HEK293 (cell line): ENCODE data around the gene PIK3R6.

ENCODE experiments used
- CTCF ChIA-PET: fragments of 350-600 bp; formaldehyde crosslinking; extraction: SDS; loops from one replicate; lab custom pipeline; 2021; ENCODE audit warnings: antibody characterized with exemption; lab: Yijun Ruan, JAX
- POLR2A ChIA-PET: fragments of 300-600 bp; formaldehyde crosslinking; extraction: SDS; loops from one replicate; lab custom pipeline; 2020; ENCODE audit warnings: antibody characterized with exemption, inconsistent platforms; lab: Yijun Ruan, JAX
- H3K27ac ChIP-seq: fragments of 200-500 bp; sonication (Bioruptor generic); 2 replicates; pipeline ENCODE4 v1.5.1; 2014; ENCODE audit warnings: low read depth, low read length, control low read depth, inconsistent platforms; ENCODE audit errors: extremely low read depth
- H3K36me3 ChIP-seq, 2 experiments: fragments of 200-500 bp in 1 of 2; sonication (Bioruptor generic) in 1 of 2; 1 replicate in 1 of 2; 2 replicates in 1 of 2; pipeline ENCODE4 v1.5.1; 2014 to 2017; ENCODE audit warnings: inconsistent platforms in 2 of 2, low read length in 2 of 2; ENCODE audit not compliant: control insufficient read depth in 2 of 2, insufficient read depth in 1 of 2
- H3K4me1 ChIP-seq: fragments of 200-500 bp; sonication (Bioruptor generic); 2 replicates; pipeline ENCODE4 v1.5.1; 2014; ENCODE audit warnings: mild to moderate bottlenecking, low read length, inconsistent platforms; ENCODE audit not compliant: control insufficient read depth, insufficient read depth
- H3K4me3 ChIP-seq: 2 replicates; pipeline ENCODE4 v1.5.1; 2011; ENCODE audit warnings: low read depth, mild to moderate bottlenecking, control low read depth, low read length, moderate library complexity
- H3K9me3 ChIP-seq: fragments of 200-500 bp; sonication (Bioruptor generic); 2 replicates; pipeline ENCODE4 v1.5.1; 2014; ENCODE audit warnings: low read depth, low read length, inconsistent platforms; ENCODE audit not compliant: control insufficient read depth, insufficient read depth
- BCL11B ChIP-seq: fragments of 450-650 bp; formaldehyde crosslinking; IDR thresholded peaks from 2 replicates; pipeline ENCODE4 v1.5.1; 2016; ENCODE audit warnings: low read depth, missing biosample characterization, missing genetic modification characterization
- EGR2 ChIP-seq: fragments of 450-650 bp; formaldehyde crosslinking; IDR thresholded peaks from 2 replicates; pipeline ENCODE4 v1.5.1; 2016; ENCODE audit warnings: low read depth, missing biosample characterization, missing genetic modification characterization
- ELK4 ChIP-seq: IDR thresholded peaks from 2 replicates; pipeline ENCODE4 v1.6.1; 2011; ENCODE audit warnings: mild to moderate bottlenecking, low read depth, low read length, borderline replicate concordance
- KLF9 ChIP-seq: fragments of 450-650 bp; formaldehyde crosslinking; IDR thresholded peaks from 2 replicates; pipeline ENCODE4 v1.5.1; 2016; ENCODE audit warnings: missing biosample characterization, missing genetic modification characterization, low read depth
- PBX3 ChIP-seq: sonication (generic); formaldehyde crosslinking; IDR thresholded peaks from 2 replicates; pipeline ENCODE4 v1.8.1; 2022; ENCODE audit warnings: mild to moderate bottlenecking, moderate library complexity, missing genetic modification reagents
- REPIN1 ChIP-seq: fragments of 450-650 bp; formaldehyde crosslinking; IDR thresholded peaks from 2 replicates; pipeline ENCODE4 v1.5.1; 2017; ENCODE audit warnings: missing biosample characterization, missing genetic modification characterization, low read depth
- SP3 ChIP-seq: fragments of 450-650 bp; formaldehyde crosslinking; IDR thresholded peaks from 2 replicates; pipeline ENCODE4 v1.5.1; 2016; ENCODE audit warnings: missing biosample characterization, missing genetic modification characterization
- TCF7L2 ChIP-seq: IDR thresholded peaks from 2 replicates; pipeline ENCODE4 v1.6.1; 2011; ENCODE audit warnings: low read depth, mild to moderate bottlenecking, inconsistent platforms, low read length, moderate library complexity, borderline replicate concordance
- ZBTB1 ChIP-seq: fragments of 450-650 bp; formaldehyde crosslinking; IDR thresholded peaks from 2 replicates; pipeline ENCODE4 v1.5.1; 2016; ENCODE audit warnings: missing biosample characterization, missing genetic modification characterization
- ZBTB48 ChIP-seq: fragments of 450-650 bp; formaldehyde crosslinking; IDR thresholded peaks from 2 replicates; pipeline ENCODE4 v1.5.1; 2016; ENCODE audit warnings: missing biosample characterization, missing genetic modification characterization
- ZNF133 ChIP-seq: fragments of 450-650 bp; formaldehyde crosslinking; IDR thresholded peaks from 2 replicates; pipeline ENCODE4 v1.5.1; 2016; ENCODE audit warnings: missing biosample characterization, missing genetic modification characterization
- ZNF2 ChIP-seq: fragments of 450-650 bp; formaldehyde crosslinking; IDR thresholded peaks from 2 replicates; pipeline ENCODE4 v1.5.1; 2016; ENCODE audit warnings: missing biosample characterization, missing genetic modification characterization
- ZNF202 ChIP-seq: fragments of 450-650 bp; formaldehyde crosslinking; IDR thresholded peaks from 2 replicates; pipeline ENCODE4 v1.5.1; 2016; ENCODE audit warnings: missing biosample characterization, missing genetic modification characterization, borderline replicate concordance
- ZNF302 ChIP-seq: fragments of 450-650 bp; formaldehyde crosslinking; IDR thresholded peaks from 2 replicates; pipeline ENCODE4 v1.5.1; 2016; ENCODE audit warnings: missing biosample characterization, missing genetic modification characterization, low read depth
- ZNF362 ChIP-seq: fragments of 450-650 bp; formaldehyde crosslinking; IDR thresholded peaks from 2 replicates; pipeline ENCODE4 v1.5.1; 2016; ENCODE audit warnings: missing biosample characterization, missing genetic modification characterization
- ZNF514 ChIP-seq: fragments of 450-650 bp; formaldehyde crosslinking; IDR thresholded peaks from 2 replicates; pipeline ENCODE4 v1.5.1; 2016; ENCODE audit warnings: missing biosample characterization, missing genetic modification characterization
- ZNF560 ChIP-seq: fragments of 450-650 bp; formaldehyde crosslinking; IDR thresholded peaks from 2 replicates; pipeline ENCODE4 v1.5.1; 2017; ENCODE audit warnings: missing biosample characterization, missing genetic modification characterization, borderline replicate concordance
- ZNF623 ChIP-seq: fragments of 450-650 bp; formaldehyde crosslinking; IDR thresholded peaks from 2 replicates; pipeline ENCODE4 v1.5.1; 2016; ENCODE audit warnings: missing biosample characterization, missing genetic modification characterization
- ZNF624 ChIP-seq: fragments of 450-650 bp; formaldehyde crosslinking; IDR thresholded peaks from 2 replicates; pipeline ENCODE4 v1.5.1; 2017; ENCODE audit warnings: missing biosample characterization, missing genetic modification characterization
- ZNF837 ChIP-seq: fragments of 450-650 bp; formaldehyde crosslinking; IDR thresholded peaks from 2 replicates; pipeline ENCODE4 v1.5.1; 2016; ENCODE audit warnings: missing biosample characterization, missing genetic modification characterization
- ZSCAN16 ChIP-seq: fragments of 450-650 bp; formaldehyde crosslinking; IDR thresholded peaks from 2 replicates; pipeline ENCODE4 v1.5.1; 2016; ENCODE audit warnings: missing biosample characterization, missing genetic modification characterization
- TF ChIP-seq, protein P1 (sequence below): fragments of 450-650 bp; formaldehyde crosslinking; IDR thresholded peaks from 2 replicates; pipeline ENCODE4 v1.5.1; 2016; ENCODE audit warnings: missing biosample characterization, missing genetic modification characterization
- TF ChIP-seq, protein P2 (sequence below): fragments of 450-650 bp; formaldehyde crosslinking; conservative IDR thresholded peaks from 2 replicates; pipeline ENCODE4 v1.5.1; 2016; ENCODE audit warnings: low read depth, missing biosample characterization, missing genetic modification characterization
- TF ChIP-seq, protein P3 (sequence below): fragments of 450-650 bp; formaldehyde crosslinking; IDR thresholded peaks from 2 replicates; pipeline ENCODE4 v1.5.1; 2016; ENCODE audit warnings: missing biosample characterization, missing genetic modification characterization

The PIK3R6 gene

DNA sequence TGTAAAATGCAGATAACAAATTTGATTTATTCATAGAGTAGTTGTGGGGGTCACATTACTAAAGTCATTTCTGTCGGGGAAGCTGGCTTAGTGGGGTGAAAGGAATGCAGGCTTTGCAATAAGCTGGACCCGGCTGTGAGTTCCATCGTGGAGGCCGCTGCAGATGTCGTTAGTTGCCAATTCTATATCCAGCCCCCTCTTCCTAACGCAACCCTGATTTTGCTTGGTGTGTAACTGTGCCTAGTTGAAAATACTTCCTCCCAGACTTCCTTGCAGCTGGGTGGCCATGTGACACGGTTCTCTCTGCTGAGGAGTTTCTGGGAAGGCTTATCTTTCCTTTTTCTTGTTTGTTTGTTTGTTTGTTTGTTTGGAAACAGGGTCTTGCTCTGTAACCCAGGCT lies 72.8 kb downstream of the PIK3R6 start:
- no peak overlapping the region for H3K4me3 ChIP-seq
- TF ChIP-seq ZBTB1 (tag by site-specific recombination) (no peak), REPIN1 (tag by site-specific recombination) (no peak), ZNF623 (no peak), PBX3 (CRISPR knock-in tag) (no peak)
- TF ChIP-seq, all 188 proteins: peak for 0
- POLR2A ChIA-PET = interaction anchor here (0.6 kb wide), 1 partner anchor 77 kb away, joined by 4 read pairs; no protein-coding TSS in a partner anchor
- Histone ChIP-seq H3K36me3 (no peaks in the 10 kb centered on the region), H3K27ac (no peak overlapping the region), H3K9me3 (no peaks in the 10 kb centered on the region), H3K4me1 (no peaks in the 10 kb centered on the region)
- CTCF ChIA-PET = interaction anchor here (0.6 to 3.7 kb wide), 2 partner anchors 10 to 62 kb away, joined by 3 to 21 read pairs; no protein-coding TSS in a partner anchor

GRCh38 chr17:8793649-8794048 lies 73.8 kb downstream of the PIK3R6 start:
- TF ChIP-seq SP3 = no peak
- TF ChIP-seq ZNF514 (tag by site-specific recombination) = no peak
- TF ChIP-seq ZBTB48 (tag by site-specific recombination) = no peak
- TF ChIP-seq TCF7L2 = no peak
- TF ChIP-seq ZNF2 (tag by site-specific recombination) = no peak
- TF ChIP-seq ZNF202 (tag by site-specific recombination) = no peak
- TF ChIP-seq ZNF302 (tag by site-specific recombination) = no peak
- no peak for TF ChIP-seq EGR2
- no peak for TF ChIP-seq ZNF560 (tag by site-specific recombination)
- TF ChIP-seq KLF9 (tag by site-specific recombination) = no peak
- no peak for TF ChIP-seq ZNF362
- no peak for TF ChIP-seq ZNF133 (tag by site-specific recombination)
- TF ChIP-seq BCL11B (tag by site-specific recombination) = no peak
- TF ChIP-seq ELK4 = no peak
- TF ChIP-seq, protein P1, sequence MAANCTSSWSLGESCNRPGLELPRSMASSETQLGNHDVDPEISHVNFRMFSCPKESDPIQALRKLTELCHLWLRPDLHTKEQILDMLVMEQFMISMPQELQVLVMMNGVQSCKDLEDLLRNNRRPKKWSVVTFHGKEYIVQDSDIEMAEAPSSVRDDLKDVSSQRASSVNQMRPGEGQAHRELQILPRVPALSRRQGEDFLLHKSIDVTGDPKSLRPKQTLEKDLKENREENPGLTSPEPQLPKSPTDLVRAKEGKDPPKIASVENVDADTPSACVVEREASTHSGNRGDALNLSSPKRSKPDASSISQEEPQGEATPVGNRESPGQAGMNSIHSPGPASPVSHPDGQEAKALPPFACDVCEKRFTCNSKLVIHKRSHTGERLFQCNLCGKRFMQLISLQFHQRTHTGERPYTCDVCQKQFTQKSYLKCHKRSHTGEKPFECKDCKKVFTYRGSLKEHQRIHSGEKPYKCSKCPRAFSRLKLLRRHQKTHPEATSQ (tag by site-specific recombination) = no peak
- TF ChIP-seq ZNF837 (tag by site-specific recombination) = no peak
- TF ChIP-seq, protein P2, sequence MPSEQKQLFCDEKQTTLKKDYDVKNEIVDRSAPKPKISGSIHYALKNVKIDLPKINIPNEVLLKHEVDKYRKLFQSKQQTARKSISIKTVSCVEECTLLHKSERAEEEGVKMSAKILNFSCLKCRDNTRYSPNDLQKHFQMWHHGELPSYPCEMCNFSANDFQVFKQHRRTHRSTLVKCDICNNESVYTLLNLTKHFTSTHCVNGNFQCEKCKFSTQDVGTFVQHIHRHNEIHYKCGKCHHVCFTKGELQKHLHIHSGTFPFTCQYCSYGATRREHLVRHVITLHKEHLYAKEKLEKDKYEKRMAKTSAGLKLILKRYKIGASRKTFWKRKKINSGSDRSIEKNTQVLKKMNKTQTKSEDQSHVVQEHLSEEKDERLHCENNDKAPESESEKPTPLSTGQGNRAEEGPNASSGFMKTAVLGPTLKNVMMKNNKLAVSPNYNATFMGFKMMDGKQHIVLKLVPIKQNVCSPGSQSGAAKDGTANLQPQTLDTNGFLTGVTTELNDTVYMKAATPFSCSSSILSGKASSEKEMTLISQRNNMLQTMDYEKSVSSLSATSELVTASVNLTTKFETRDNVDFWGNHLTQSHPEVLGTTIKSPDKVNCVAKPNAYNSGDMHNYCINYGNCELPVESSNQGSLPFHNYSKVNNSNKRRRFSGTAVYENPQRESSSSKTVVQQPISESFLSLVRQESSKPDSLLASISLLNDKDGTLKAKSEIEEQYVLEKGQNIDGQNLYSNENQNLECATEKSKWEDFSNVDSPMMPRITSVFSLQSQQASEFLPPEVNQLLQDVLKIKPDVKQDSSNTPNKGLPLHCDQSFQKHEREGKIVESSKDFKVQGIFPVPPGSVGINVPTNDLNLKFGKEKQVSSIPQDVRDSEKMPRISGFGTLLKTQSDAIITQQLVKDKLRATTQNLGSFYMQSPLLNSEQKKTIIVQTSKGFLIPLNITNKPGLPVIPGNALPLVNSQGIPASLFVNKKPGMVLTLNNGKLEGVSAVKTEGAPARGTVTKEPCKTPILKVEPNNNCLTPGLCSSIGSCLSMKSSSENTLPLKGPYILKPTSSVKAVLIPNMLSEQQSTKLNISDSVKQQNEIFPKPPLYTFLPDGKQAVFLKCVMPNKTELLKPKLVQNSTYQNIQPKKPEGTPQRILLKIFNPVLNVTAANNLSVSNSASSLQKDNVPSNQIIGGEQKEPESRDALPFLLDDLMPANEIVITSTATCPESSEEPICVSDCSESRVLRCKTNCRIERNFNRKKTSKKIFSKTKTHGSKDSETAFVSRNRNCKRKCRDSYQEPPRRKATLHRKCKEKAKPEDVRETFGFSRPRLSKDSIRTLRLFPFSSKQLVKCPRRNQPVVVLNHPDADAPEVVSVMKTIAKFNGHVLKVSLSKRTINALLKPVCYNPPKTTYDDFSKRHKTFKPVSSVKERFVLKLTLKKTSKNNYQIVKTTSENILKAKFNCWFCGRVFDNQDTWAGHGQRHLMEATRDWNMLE (tag by site-specific recombination) = no peak
- no peak for TF ChIP-seq ZNF624 (tag by site-specific recombination)
- TF ChIP-seq, protein P3, sequence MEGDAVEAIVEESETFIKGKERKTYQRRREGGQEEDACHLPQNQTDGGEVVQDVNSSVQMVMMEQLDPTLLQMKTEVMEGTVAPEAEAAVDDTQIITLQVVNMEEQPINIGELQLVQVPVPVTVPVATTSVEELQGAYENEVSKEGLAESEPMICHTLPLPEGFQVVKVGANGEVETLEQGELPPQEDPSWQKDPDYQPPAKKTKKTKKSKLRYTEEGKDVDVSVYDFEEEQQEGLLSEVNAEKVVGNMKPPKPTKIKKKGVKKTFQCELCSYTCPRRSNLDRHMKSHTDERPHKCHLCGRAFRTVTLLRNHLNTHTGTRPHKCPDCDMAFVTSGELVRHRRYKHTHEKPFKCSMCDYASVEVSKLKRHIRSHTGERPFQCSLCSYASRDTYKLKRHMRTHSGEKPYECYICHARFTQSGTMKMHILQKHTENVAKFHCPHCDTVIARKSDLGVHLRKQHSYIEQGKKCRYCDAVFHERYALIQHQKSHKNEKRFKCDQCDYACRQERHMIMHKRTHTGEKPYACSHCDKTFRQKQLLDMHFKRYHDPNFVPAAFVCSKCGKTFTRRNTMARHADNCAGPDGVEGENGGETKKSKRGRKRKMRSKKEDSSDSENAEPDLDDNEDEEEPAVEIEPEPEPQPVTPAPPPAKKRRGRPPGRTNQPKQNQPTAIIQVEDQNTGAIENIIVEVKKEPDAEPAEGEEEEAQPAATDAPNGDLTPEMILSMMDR = no peak
- no peak for TF ChIP-seq ZSCAN16
- TF ChIP-seq, all 188 proteins: peak for 0
- H3K4me1 ChIP-seq = no peaks in the 10 kb centered on the region
- no peak overlapping the region for H3K4me3 ChIP-seq
- no peak overlapping the region for H3K27ac ChIP-seq
- CTCF ChIA-PET = interaction anchor here (0.6 to 3.7 kb wide), 3 partner anchors 9 to 61 kb away, joined by 3 to 21 read pairs (median 4); no protein-coding TSS in a partner anchor
- no peaks in the 10 kb centered on the region for H3K9me3 ChIP-seq
- H3K36me3 ChIP-seq = no peaks in the 10 kb centered on the region
- POLR2A ChIA-PET = no interaction called here
